ENCODE results near the gene SLC25A29. TPM values are rescaled to one million over a fixed set of nuclear protein-coding genes. Genes with fewer than 3 reads are reported as not detected.

Gene SLC25A29
- total and polyA plus RNA-seq, 4 donors, result 3.9 to 56.6 (median 42.0) TPM

GRCh38 chr14:100333827-100334226 is 27.6 kb upstream of the SLC25A29 start:
- no peaks in the 10 kb centered on the region for H3K9me3 ChIP-seq (ENCODE audit: control insufficient read depth, low read length)
- WGBS, 2 donors, result 76 to 84% methylated on average over 7 of the region's 7 CpGs
- no peaks in the 10 kb centered on the region for H3K36me3 ChIP-seq (ENCODE audit: control insufficient read depth in 1 of 2, insufficient read depth in 2 of 2, low read length in 1 of 2)
- H3K4me3 ChIP-seq (ENCODE audit: low read length in 2 of 2), result no peak overlapping the region
- H3K4me1 ChIP-seq (ENCODE audit: control insufficient read depth in 1 of 2, insufficient read depth in 2 of 2, low read length in 2 of 2), result no peaks in the 10 kb centered on the region
- intact Hi-C loops (cut with DNase I), result no loop called here
- no peak overlapping the region for H3K27ac ChIP-seq (ENCODE audit: low read depth in 1 of 2, low read length in 2 of 2)
- ATAC-seq (ENCODE audit: low FRiP score) (no peak), DNase-seq (peak; percentile 8 to 42)
- H3K27me3 ChIP-seq (ENCODE audit: control insufficient read depth in 1 of 2, insufficient read depth in 2 of 2, low read length in 1 of 2), result no peaks in the 10 kb centered on the region

- 89 to 94% methylated on average over 8 of the region's 8 CpGs for WGBS, 2 donors
- ATAC-seq (ENCODE audit: low FRiP score), result no peak
Observed at GRCh38 chr14:100333311-100333710, 27.1 kb upstream of the SLC25A29 start.

GRCh38 chr14:100332797-100333196 is 26.6 kb upstream of the SLC25A29 start:
- no peak for ATAC-seq (ENCODE audit: low FRiP score)
- no peaks in the 10 kb centered on the region for H3K9me3 ChIP-seq (ENCODE audit: control insufficient read depth, low read length)
- no peaks in the 10 kb centered on the region for H3K4me1 ChIP-seq (ENCODE audit: control insufficient read depth in 1 of 2, insufficient read depth in 2 of 2, low read length in 2 of 2)
- no peak overlapping the region for H3K27ac ChIP-seq (ENCODE audit: low read depth in 1 of 2, low read length in 2 of 2)
- H3K4me3 ChIP-seq (ENCODE audit: low read length in 2 of 2), result no peak overlapping the region
- H3K36me3 ChIP-seq (ENCODE audit: control insufficient read depth in 1 of 2, insufficient read depth in 2 of 2, low read length in 1 of 2), result no peaks in the 10 kb centered on the region
- intact Hi-C loops (cut with DNase I), result no loop called here
- 92 to 93% methylated on average over 7 to 8 of the region's 8 CpGs for WGBS, 2 donors
- no peaks in the 10 kb centered on the region for H3K27me3 ChIP-seq (ENCODE audit: control insufficient read depth in 1 of 2, insufficient read depth in 2 of 2, low read length in 1 of 2)
- DNase-seq, result no peak

More at GRCh38 chr14:100333311-100333710, 27.1 kb upstream of the SLC25A29 start:
- Histone ChIP-seq H3K36me3 (ENCODE audit: control insufficient read depth in 1 of 2, insufficient read depth in 2 of 2, low read length in 1 of 2) (no peaks in the 10 kb centered on the region), H3K9me3 (ENCODE audit: control insufficient read depth, low read length) (no peaks in the 10 kb centered on the region), H3K27me3 (ENCODE audit: control insufficient read depth in 1 of 2, insufficient read depth in 2 of 2, low read length in 1 of 2) (no peaks in the 10 kb centered on the region), H3K27ac (ENCODE audit: low read depth in 1 of 2, low read length in 2 of 2) (no peak overlapping the region), H3K4me3 (ENCODE audit: low read length in 2 of 2) (no peak overlapping the region), H3K4me1 (ENCODE audit: control insufficient read depth in 1 of 2, insufficient read depth in 2 of 2, low read length in 2 of 2) (no peaks in the 10 kb centered on the region)
- peak in 1 of 2 donors; percentile 26 for DNase-seq
- intact Hi-C loops (cut with DNase I), result no loop called here

GRCh38 chr14:100332071-100332639 is 25.9 kb upstream of the SLC25A29 start:
- ATAC-seq (ENCODE audit: low FRiP score), result no peak
- Histone ChIP-seq H3K36me3 (ENCODE audit: control insufficient read depth in 1 of 2, insufficient read depth in 2 of 2, low read length in 1 of 2) (no peaks in the 10 kb centered on the region), H3K27me3 (ENCODE audit: control insufficient read depth in 1 of 2, insufficient read depth in 2 of 2, low read length in 1 of 2) (no peaks in the 10 kb centered on the region), H3K27ac (ENCODE audit: low read depth in 1 of 2, low read length in 2 of 2) (no peak overlapping the region), H3K4me1 (ENCODE audit: control insufficient read depth in 1 of 2, insufficient read depth in 2 of 2, low read length in 2 of 2) (no peaks in the 10 kb centered on the region), H3K4me3 (ENCODE audit: low read length in 2 of 2) (no peak overlapping the region), H3K9me3 (ENCODE audit: control insufficient read depth, low read length) (no peaks in the 10 kb centered on the region)
- intact Hi-C loops (cut with DNase I), result no loop called here
- 78 to 80% methylated on average over 11 of the region's 11 CpGs for WGBS, 2 donors
- no peak for DNase-seq

GRCh38 chr14:100330388-100330931 is 24.2 kb upstream of the SLC25A29 start:
- 87% methylated on average over 13 of the region's 13 CpGs for WGBS, 2 donors
- ATAC-seq (ENCODE audit: low FRiP score), result no peak
- intact Hi-C loops (cut with DNase I), result no loop called here

GRCh38 chr14:100330007-100330344 is 23.7 kb upstream of the SLC25A29 start:
- DNase-seq (peak in 1 of 2 donors; percentile 75), ATAC-seq (ENCODE audit: low FRiP score) (no peak)
- H3K36me3 ChIP-seq (ENCODE audit: control insufficient read depth in 1 of 2, insufficient read depth in 2 of 2, low read length in 1 of 2), result no peaks in the 10 kb centered on the region
- intact Hi-C loops (cut with DNase I), result no loop called here
- H3K4me1 ChIP-seq (ENCODE audit: control insufficient read depth in 1 of 2, insufficient read depth in 2 of 2, low read length in 2 of 2), result no peaks in the 10 kb centered on the region
- no peaks in the 10 kb centered on the region for H3K27me3 ChIP-seq (ENCODE audit: control insufficient read depth in 1 of 2, insufficient read depth in 2 of 2, low read length in 1 of 2)
- H3K4me3 ChIP-seq (ENCODE audit: low read length in 2 of 2), result no peak overlapping the region
- no peak overlapping the region for H3K27ac ChIP-seq (ENCODE audit: low read depth in 1 of 2, low read length in 2 of 2)
- H3K9me3 ChIP-seq (ENCODE audit: control insufficient read depth, low read length), result no peaks in the 10 kb centered on the region
- 88 to 91% methylated on average over 9 to 11 of the region's 11 CpGs for WGBS, 2 donors

More at GRCh38 chr14:100330388-100330931, 24.2 kb upstream of the SLC25A29 start:
- no peak overlapping the region for H3K27ac ChIP-seq (ENCODE audit: low read depth in 1 of 2, low read length in 2 of 2)
- H3K4me3 ChIP-seq (ENCODE audit: low read length in 2 of 2), result no peak overlapping the region
- DNase-seq, result no peak
- H3K9me3 ChIP-seq (ENCODE audit: control insufficient read depth, low read length), result no peaks in the 10 kb centered on the region
- H3K27me3 ChIP-seq (ENCODE audit: control insufficient read depth in 1 of 2, insufficient read depth in 2 of 2, low read length in 1 of 2), result no peaks in the 10 kb centered on the region
- H3K4me1 ChIP-seq (ENCODE audit: control insufficient read depth in 1 of 2, insufficient read depth in 2 of 2, low read length in 2 of 2), result no peaks in the 10 kb centered on the region
- no peaks in the 10 kb centered on the region for H3K36me3 ChIP-seq (ENCODE audit: control insufficient read depth in 1 of 2, insufficient read depth in 2 of 2, low read length in 1 of 2)

GRCh38 chr14:100329233-100330006 is 23.2 kb upstream of the SLC25A29 start:
- no peaks in the 10 kb centered on the region for H3K36me3 ChIP-seq (ENCODE audit: control insufficient read depth in 1 of 2, insufficient read depth in 2 of 2, low read length in 1 of 2)
- no peaks in the 10 kb centered on the region for H3K9me3 ChIP-seq (ENCODE audit: control insufficient read depth, low read length)
- 90% methylated on average over 35 to 36 of the region's 36 CpGs for whole genome bisulfite sequencing, 2 donors
- no peak for ATAC-seq (ENCODE audit: low FRiP score)
- DNase-seq, result peak in 1 of 2 donors; percentile 65
- intact Hi-C loops (cut with DNase I), result no loop called here
- no peak overlapping the region for H3K4me3 ChIP-seq (ENCODE audit: low read length in 2 of 2)
- no peak overlapping the region for H3K27ac ChIP-seq (ENCODE audit: low read depth in 1 of 2, low read length in 2 of 2)
- no peaks in the 10 kb centered on the region for H3K27me3 ChIP-seq (ENCODE audit: control insufficient read depth in 1 of 2, insufficient read depth in 2 of 2, low read length in 1 of 2)
- H3K4me1 ChIP-seq (ENCODE audit: control insufficient read depth in 1 of 2, insufficient read depth in 2 of 2, low read length in 2 of 2), result no peaks in the 10 kb centered on the region

GRCh38 chr14:100328495-100329163 is 22.4 kb upstream of the SLC25A29 start:
- H3K9me3 ChIP-seq (ENCODE audit: control insufficient read depth, low read length), result no peaks in the 10 kb centered on the region
- H3K27me3 ChIP-seq (ENCODE audit: control insufficient read depth in 1 of 2, insufficient read depth in 2 of 2, low read length in 1 of 2), result no peaks in the 10 kb centered on the region
- DNase-seq, result no peak
- no peaks in the 10 kb centered on the region for H3K36me3 ChIP-seq (ENCODE audit: control insufficient read depth in 1 of 2, insufficient read depth in 2 of 2, low read length in 1 of 2)
- H3K4me1 ChIP-seq (ENCODE audit: control insufficient read depth in 1 of 2, insufficient read depth in 2 of 2, low read length in 2 of 2), result no peaks in the 10 kb centered on the region
- ATAC-seq (ENCODE audit: low FRiP score), result no peak
- WGBS, 2 donors, result 89 to 90% methylated on average over 31 to 32 of the region's 32 CpGs
- intact Hi-C loops (cut with DNase I), result no loop called here
- H3K27ac ChIP-seq (ENCODE audit: low read depth in 1 of 2, low read length in 2 of 2), result no peak overlapping the region
- no peak overlapping the region for H3K4me3 ChIP-seq (ENCODE audit: low read length in 2 of 2)

All from aorta (tissue), 5 donors.